Activated CD4-positive, alpha-beta T cell treated with anti-CD3 and anti-CD28 coated beads, Interleukin-2, amount 50 U/mL, for 4 hours (primary cell): ENCODE results near the gene SSNA1.

Experiments
- DNase-seq, 2 experiments: peaks; one replicate each; pipeline ENCODE4 v3.0.0-alpha.2; 2020

SSNA1 gene

DNA sequence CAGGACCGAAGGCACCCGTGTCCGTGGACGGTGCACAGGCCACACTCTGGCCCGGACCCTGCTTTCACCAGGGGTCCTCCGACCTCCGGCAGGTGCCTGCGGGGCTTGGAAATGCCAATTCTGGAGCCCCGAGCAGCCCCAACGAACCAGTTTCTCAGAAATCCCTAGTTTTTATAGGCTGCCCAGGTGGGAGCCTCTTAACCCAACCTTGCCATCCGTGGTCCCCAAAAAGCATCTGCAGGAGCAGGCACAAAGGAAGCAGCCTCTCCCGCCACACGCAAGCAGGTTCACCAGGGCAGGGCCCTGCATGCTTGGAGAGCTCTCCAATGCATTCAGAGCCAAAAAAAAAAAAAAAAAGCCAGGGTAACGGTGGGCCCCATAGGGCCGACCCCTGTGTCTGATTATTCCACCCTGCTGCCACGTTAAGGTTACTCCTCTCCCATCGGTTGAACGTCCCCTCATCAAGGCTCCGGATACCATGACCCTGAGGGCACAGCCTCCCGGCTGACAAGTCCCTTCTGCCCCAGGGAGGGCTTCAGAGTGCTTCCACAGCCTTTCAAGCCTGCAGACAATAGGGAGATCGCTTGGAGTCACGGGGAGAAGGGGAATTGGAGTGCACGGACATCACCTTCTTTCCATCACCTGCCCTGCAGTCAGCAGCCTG, 12.9 kb downstream of the SSNA1 start:
- DNase-seq: no peak

DNA sequence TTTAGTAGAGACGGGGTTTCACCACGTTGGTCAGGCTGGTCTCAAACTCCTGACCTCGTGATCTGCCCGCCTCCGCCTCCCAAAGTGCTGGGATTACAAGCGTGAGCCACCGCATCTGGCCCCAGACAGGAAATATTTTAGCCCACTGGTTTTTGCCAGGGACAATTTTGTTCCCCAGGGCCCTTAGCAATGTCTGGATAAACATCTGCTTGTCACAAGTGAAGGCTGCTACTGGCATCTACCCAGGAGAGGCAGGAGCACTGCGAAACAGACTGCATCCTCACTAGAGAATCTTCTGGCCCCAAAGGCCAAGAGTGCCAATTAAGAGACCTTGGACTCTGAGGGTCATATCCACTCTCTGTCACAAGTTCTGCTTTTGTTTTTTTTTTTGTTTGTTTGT, 14.5 kb downstream of the SSNA1 start:
- no peak for DNase-seq

- no peak for DNase-seq
Measured at GRCh38 chr9:137204731-137205125, 16.3 kb downstream of the SSNA1 start.

DNA sequence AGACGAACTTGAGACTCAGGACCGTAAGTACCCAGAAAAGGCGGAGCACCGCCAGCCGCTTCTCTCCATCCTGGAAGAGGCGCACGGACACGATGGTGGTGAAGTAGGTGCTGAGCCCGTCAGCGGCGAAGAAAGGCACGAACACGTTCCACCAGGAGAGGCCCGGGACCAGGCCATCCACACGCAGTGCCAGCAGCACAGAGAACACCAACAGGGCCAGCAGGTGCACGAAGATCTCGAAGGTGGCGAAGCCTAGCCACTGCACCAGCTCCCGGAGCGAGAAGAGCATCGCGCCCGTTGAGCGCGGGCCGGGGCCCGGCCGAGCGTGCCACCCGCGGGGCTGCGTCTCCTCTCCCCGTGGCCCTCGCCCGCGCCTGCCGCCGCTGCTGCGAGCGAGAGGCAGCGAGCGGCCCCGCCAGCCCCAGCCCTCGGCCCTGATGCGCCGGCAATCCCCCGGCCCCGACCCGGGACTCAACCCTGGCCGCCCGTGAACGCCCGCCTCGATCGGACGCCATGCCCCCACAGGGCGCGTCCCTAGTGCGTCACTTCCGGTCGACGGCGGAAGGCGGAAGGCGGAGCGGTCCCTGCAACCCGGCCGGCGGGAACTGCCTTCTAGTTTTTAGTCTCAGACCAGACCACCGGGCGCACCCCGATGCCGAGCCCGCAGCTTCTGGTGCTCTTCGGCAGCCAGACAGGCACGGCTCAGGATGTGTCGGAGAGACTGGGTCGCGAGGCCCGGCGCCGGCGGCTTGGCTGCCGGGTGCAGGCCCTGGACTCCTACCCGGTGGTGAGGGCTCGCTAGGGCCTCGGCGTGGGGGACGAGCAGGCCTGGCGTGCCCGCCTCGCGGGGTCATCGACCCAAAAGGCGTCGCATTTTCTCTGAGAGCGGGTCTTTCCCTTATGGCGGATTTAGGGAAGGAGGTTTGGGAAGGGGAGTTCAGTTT, 16.9 kb downstream of the SSNA1 start, which contains the start of the genes NDOR1 and TMEM203:
TSS of gene NDOR1 (plus strand) at position 575 of the 944 bp plus-strand sequence. CDS start at position 653, 78 bp downstream.
TSS of gene TMEM203 (minus strand) at position 523 of the 944 bp plus-strand sequence. CDS start at position 289, 234 bp downstream.
- DNase-seq: peak; percentile 87 to 88

GRCh38 chr9:137206602-137207001, 18.1 kb downstream of the SSNA1 start:
- DNase-seq: no peak

DNA sequence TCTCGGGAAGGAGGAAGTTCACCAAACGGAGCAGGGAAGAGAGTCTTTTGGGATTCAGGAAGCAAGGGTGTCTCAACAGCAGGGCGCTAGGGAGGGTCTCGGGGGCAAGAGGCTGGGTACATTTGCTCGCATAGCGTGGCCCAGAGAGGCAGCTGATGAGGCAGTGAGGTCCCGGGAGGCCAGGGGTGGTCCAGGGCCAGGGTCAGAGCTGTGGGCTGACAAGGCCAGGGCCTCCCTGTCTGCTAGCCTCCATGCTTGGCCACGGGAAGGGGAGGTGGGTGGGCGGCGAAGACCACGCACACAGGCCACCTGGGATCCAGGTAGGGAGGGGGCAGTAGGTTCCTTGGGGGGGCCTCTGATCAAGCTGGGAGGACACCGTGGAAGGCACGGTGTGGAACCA, 23.1 kb downstream of the SSNA1 start:
- no peak for DNase-seq

- no peak for DNase-seq
Measured at GRCh38 chr9:137212520-137212919, 24.0 kb downstream of the SSNA1 start.

GRCh38 chr9:137213160-137214060, 24.9 kb downstream of the SSNA1 start:
- no peak for DNase-seq

- no peak for DNase-seq
Measured at GRCh38 chr9:137214620-137215019, 26.1 kb downstream of the SSNA1 start.

DNA sequence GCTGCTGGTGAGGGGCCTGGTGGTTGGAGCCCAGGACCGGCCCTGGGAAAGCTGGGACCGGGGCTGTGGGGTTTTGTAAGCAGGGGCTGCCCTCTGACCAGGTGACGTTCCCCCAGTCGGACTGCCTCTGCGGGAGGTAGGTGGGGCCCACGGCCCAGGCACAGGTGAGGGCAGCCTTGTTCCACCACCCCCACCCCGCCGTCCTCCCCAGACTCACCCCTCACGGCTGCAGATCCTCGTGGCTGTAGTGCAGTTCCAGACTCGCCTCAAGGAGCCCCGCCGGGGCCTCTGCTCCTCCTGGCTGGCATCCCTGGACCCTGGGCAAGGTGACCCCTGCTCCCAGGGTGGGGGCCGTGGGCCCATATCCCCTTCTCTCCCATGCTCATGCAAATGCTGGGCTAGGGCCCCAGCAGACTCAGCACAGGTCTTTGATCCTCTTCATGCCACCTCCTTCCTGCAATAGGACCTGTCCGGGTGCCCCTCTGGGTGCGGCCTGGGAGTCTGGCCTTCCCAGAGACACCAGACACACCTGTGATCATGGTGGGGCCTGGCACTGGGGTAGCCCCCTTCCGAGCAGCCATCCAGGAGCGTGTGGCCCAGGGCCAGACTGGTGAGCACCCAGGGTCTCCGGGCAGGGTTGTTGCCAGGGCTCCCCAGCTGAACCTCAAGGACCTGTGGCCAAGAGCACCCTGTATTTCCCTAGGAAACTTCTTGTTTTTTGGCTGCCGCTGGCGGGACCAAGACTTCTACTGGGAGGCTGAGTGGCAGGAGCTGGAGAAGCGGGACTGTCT, 26.9 kb downstream of the SSNA1 start:
- no peak for DNase-seq

DNA sequence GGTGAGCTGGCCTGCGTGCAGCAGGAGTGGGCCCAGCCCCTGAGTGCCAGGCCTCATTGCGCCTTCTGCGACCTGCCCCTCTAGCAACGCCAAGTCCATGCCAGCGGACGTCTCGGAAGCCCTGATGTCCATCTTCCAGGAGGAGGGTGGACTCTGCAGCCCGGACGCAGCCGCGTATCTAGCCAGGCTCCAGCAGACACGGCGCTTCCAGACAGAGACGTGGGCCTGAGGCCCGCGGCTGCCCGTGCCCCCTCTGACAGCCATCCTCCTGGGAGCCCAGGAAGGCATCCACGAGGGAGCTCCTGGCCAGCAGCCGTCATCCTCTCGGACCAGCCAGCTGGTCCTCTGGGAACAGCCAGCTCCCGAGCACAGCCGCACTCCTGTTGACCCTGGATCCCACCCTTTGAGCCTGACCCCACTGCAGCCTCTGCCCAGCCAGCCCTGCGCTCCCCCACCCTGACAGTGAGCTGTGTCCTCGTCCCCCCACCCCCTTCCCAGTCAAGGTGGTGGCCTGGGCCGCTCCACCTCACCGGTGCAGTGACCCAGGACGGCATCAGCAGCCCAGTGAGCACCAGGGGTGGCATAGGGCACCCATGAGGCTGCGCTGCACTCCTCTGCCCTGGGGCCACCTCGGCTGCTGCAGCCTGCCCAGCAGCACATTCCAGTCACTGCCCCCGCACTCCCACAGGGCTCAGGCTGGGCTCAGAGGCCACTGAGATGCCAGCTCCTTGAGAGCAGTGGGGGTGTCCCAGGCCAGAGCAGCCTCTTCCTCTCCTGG, 27.9 kb downstream of the SSNA1 start:
- DNase-seq: no peak

GRCh38 chr9:137217276-137218211, 29.1 kb downstream of the SSNA1 start:
- no peak for DNase-seq

DNA sequence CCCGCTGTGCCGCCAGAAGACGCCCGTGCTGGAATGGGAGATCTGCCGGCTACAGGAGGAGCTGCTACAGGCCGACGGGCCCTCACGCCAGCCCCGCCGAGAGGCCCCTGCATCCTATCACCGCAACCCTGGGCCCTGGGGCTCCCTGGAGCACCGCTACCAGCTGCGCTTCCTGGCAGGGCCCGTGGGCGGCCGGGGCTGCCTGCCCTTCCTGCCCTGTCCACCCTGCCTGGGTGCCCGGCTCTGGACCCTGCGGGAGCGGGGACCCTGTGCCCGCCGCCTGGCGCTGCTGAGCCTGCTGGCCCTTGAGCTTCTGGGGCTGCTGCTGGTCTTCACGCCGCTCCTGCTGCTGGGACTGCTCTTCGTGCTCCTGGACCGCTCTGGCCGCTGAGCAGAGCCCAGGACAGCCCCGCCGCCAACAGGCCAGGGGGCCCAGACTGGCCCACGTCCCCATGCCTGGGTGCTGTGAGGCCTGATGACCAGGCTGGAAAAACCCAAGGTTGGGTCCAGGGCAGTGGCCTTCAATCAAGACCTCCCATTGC, 29.8 kb downstream of the SSNA1 start:
- no peak for DNase-seq

- no peak for DNase-seq
Measured at GRCh38 chr9:137218754-137219271, 30.3 kb downstream of the SSNA1 start.

DNA sequence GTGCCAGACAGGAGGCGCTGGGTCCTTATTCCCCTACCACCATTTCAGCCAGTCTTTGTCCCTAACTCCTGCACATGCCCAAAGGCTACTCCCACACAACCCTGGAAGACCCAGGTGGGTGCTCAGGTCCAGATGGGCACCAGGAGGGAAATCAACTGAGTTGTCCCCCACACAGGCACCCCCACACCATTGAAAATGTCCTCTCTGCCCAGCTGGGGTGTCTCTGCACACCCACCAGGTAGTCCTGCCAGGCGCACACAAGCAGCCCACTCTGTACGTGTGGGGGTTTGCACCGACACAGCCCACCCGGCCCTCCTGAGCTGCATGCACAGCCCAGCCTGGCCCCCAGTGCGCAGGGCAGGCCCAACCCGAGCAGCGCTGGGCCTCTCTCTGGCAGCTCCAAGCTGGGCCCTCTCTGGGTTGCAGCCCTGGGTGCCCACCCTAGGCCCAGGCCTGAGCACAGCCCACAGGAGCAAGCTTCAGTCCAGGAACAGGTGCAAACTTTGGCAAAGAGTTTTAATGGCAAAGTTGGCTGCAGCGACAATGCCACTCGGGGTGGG, 31.4 kb downstream of the SSNA1 start:
- DNase-seq: no peak

- DNase-seq: no peak
Measured at GRCh38 chr9:137220317-137221094, 32.0 kb downstream of the SSNA1 start.

GRCh38 chr9:137221095-137221505, 32.6 kb downstream of the SSNA1 start:
- no peak for DNase-seq

DNA sequence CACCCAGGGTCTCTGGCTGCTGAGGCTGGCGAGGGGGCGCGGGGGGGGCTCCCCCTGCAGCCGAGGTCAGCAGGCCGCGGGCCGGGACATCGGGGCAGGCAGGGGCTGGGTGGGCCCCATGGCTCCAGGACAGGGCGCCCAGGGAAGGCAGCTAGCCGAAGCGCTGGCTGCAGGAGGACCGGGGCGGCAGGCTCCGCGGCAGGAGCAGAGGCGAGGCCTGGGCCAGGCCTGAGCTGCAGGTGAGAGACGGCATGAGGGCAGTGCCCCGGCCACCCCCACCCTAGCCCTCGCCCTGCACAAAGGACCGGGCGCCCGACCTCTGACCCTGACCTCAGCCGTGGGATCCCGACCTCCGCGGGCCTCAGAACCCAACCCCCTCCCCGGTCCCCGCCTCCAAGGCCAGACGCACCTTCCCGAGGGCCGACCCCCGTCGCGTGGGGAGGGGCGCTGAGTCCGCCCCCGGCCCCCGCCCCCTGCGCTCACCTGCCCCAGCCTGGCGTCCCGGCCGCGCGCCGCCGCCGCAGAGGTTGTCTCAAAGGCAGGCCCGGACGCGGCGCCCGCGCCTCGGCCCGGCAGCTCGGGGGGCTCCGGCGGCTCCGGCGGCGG, 33.1 kb downstream of the SSNA1 start:
- no peak for DNase-seq
